ENCODE results near the gene IFT20. TPM values are rescaled to one million over a fixed set of nuclear protein-coding genes. Genes with fewer than 3 reads are reported as not detected.

The IFT20 gene
- total and polyA plus RNA-seq, 2 donors (not counting 3 experiments of a cell fraction or from before 2014, with no cell fraction given): 26.5 to 45.0 TPM

- H2AFZ ChIP-seq (ENCODE audit: low read depth, low read length): no peak overlapping the region
- DNase-seq (ENCODE audit: low read depth, low spot score): peak; percentile 25
- TSS peak; percentile 27 for BruUV-seq (replicated peaks)
- no peaks in the 10 kb centered on the region for H3K27me3 ChIP-seq (ENCODE audit: control insufficient read depth in 2 of 2, insufficient read depth in 2 of 2, low read length in 2 of 2)
- H3K27ac ChIP-seq (ENCODE audit: insufficient read depth, low read depth, low read length): peak overlapping the region; percentile 69
- peaks cover 37% of the 10 kb centered on the region for H3K4me1 ChIP-seq (ENCODE audit: control insufficient read depth, extremely low read depth, insufficient read depth, low read length)
- no peaks in the 10 kb centered on the region for H3K9me1 ChIP-seq (replicated peaks; ENCODE audit: control insufficient read depth, extremely low read depth, insufficient read depth, low read length)
- dilution Hi-C loops (cut with MboI; ENCODE audit: extremely low pct_ligation_motif_present, low sequenced_read_pairs) (no loop called here), intact Hi-C loops (cut with micrococcal nuclease) (no loop called here)
- H3K4me3 ChIP-seq (replicated peaks in 1 of 3; ENCODE audit: insufficient read depth in 1 of 3, low read depth in 1 of 3, low read length in 3 of 3): peak overlapping the region in 1 of 3 experiments; percentile 65
- peaks cover 44% of the 10 kb centered on the region for H3K79me2 ChIP-seq (ENCODE audit: control insufficient read depth, insufficient read depth, low read length)
- CTCF ChIA-PET: interaction anchor here (2.0 to 2.5 kb wide), 3 partner anchors 12 to 440 kb away, joined by 7 to 31 read pairs (median 12); partner anchors contain the start of genes LYRM9 and POLDIP2
- POLR2A ChIA-PET: no interaction called here
- no peaks in the 10 kb centered on the region for H3K9me3 ChIP-seq (replicated peaks; ENCODE audit: control insufficient read depth, insufficient read depth, low read length)
- H3K4me2 ChIP-seq (ENCODE audit: insufficient read depth, low read length): peak overlapping the region; percentile 70
- peak overlapping the region; percentile 84 for H3K9ac ChIP-seq (replicated peaks; ENCODE audit: extremely low read depth, insufficient read depth, low read length)
- FAIRE-seq: no peak
- no peak for TF ChIP-seq MAX (IDR thresholded peaks at IDR 0.05; ENCODE audit: insufficient read depth, insufficient read length)
- TF ChIP-seq POLR2A (IDR thresholded peaks at IDR 0.05; ENCODE audit: low read depth, low read length): no peak
- TF ChIP-seq GATA2 (IDR thresholded peaks at IDR 0.05; ENCODE audit: insufficient read depth, insufficient read length, low read depth, low read length): no peak
- H3K36me3 ChIP-seq (ENCODE audit: control insufficient read depth in 2 of 2, extremely low read depth in 1 of 2, insufficient read depth in 2 of 2, low read length in 2 of 2): peaks cover 3 to 14% of the 10 kb centered on the region in 2 experiments
- H4K20me1 ChIP-seq (replicated peaks; ENCODE audit: control insufficient read depth, extremely low read depth, insufficient read depth, low read length): no peaks in the 10 kb centered on the region
These were observed 1.1 kb downstream of the IFT20 start for GRCh38 chr17:28334171-28334570.

GRCh38 chr17:28333083-28333746, 2.1 kb downstream of the IFT20 start:
- Histone ChIP-seq H4K20me1 (replicated peaks; ENCODE audit: control insufficient read depth, extremely low read depth, insufficient read depth, low read length) (no peaks in the 10 kb centered on the region), H3K4me2 (ENCODE audit: insufficient read depth, low read length) (no peak overlapping the region), H3K9ac (replicated peaks; ENCODE audit: extremely low read depth, insufficient read depth, low read length) (no peak overlapping the region), H3K9me1 (replicated peaks; ENCODE audit: control insufficient read depth, extremely low read depth, insufficient read depth, low read length) (no peaks in the 10 kb centered on the region), H2AFZ (ENCODE audit: low read depth, low read length) (no peak overlapping the region), H3K4me3 (replicated peaks in 1 of 3; ENCODE audit: insufficient read depth in 1 of 3, low read depth in 1 of 3, low read length in 3 of 3) (no peak overlapping the region), H3K79me2 (ENCODE audit: control insufficient read depth, insufficient read depth, low read length) (peaks cover 40% of the 10 kb centered on the region), H3K4me1 (ENCODE audit: control insufficient read depth, extremely low read depth, insufficient read depth, low read length) (peaks cover 29% of the 10 kb centered on the region), H3K36me3 (ENCODE audit: control insufficient read depth in 2 of 2, extremely low read depth in 1 of 2, insufficient read depth in 2 of 2, low read length in 2 of 2) (peaks cover 6 to 16% of the 10 kb centered on the region in 2 experiments), H3K27me3 (ENCODE audit: control insufficient read depth in 2 of 2, insufficient read depth in 2 of 2, low read length in 2 of 2) (no peaks in the 10 kb centered on the region), H3K9me3 (replicated peaks; ENCODE audit: control insufficient read depth, insufficient read depth, low read length) (no peaks in the 10 kb centered on the region), H3K27ac (ENCODE audit: insufficient read depth, low read depth, low read length) (no peak overlapping the region)
- dilution Hi-C loops (cut with MboI; ENCODE audit: extremely low pct_ligation_motif_present, low sequenced_read_pairs): no loop called here
- ChIA-PET CTCF (interaction anchor here (0.9 to 1.5 kb wide), 3 partner anchors 13 to 52 kb away, joined by 3 to 4 read pairs (median 3); partner anchors contain the start of gene TMEM97), POLR2A (no interaction called here)
- TF ChIP-seq MYC (IDR thresholded peaks at IDR 0.05; ENCODE audit: low read depth, low read length): no peak
- no peak for TF ChIP-seq GATA2 (IDR thresholded peaks at IDR 0.05; ENCODE audit: insufficient read depth, insufficient read length, low read depth, low read length)
- no peak for TF ChIP-seq JUN (IDR thresholded peaks at IDR 0.05; ENCODE audit: borderline replicate concordance, insufficient read depth, insufficient read length, low read depth)
- TF ChIP-seq CTCF (IDR thresholded peaks at IDR 0.05; ENCODE audit: extremely low read depth in 1 of 2, insufficient read depth in 1 of 2, low read depth in 1 of 2, low read length in 2 of 2): no peak
- intact Hi-C loops (cut with micrococcal nuclease): no loop called here
- FAIRE-seq: no peak
- no peak for DNase-seq (ENCODE audit: low read depth, low spot score)
- no TSS peak for BruUV-seq (replicated peaks)

Data from endothelial cell of umbilical vein (primary cell).